Measurements from ENCODE around the gene CYP27C1.

CYP27C1 gene

DNA sequence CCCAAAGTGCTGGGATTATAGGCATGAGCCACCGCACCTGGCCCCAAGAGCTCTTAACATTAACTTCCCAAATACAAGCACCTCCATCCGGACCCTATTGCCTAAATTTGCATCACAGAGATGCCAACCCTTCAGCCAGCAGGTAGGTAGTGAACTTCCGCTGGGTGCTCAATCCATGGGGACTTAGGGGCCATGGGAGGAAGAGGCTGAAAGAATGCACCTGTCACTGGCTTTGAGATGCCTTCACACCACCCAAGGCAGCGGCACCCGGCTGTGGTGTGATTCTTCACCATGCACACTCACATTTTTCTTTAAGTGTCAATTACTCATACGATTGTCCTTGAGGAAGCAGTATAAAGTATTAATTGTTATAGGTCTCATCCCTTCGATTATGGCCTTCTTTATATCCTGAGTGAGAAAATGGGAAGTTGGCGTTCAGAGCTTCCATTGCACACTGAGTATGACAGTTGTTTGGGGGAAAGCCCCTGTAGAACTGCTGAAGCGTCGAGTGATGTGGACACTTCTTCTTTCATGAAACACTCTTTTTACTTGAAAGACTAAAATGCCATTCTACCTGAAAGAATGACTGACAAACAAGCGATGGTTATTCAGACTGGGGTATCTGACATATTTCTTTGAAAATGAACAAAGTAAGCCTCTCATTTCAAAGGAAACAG is 61.3 kb downstream of the CYP27C1 start:
- TF ChIP-seq, protein P1, sequence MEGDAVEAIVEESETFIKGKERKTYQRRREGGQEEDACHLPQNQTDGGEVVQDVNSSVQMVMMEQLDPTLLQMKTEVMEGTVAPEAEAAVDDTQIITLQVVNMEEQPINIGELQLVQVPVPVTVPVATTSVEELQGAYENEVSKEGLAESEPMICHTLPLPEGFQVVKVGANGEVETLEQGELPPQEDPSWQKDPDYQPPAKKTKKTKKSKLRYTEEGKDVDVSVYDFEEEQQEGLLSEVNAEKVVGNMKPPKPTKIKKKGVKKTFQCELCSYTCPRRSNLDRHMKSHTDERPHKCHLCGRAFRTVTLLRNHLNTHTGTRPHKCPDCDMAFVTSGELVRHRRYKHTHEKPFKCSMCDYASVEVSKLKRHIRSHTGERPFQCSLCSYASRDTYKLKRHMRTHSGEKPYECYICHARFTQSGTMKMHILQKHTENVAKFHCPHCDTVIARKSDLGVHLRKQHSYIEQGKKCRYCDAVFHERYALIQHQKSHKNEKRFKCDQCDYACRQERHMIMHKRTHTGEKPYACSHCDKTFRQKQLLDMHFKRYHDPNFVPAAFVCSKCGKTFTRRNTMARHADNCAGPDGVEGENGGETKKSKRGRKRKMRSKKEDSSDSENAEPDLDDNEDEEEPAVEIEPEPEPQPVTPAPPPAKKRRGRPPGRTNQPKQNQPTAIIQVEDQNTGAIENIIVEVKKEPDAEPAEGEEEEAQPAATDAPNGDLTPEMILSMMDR (conservative IDR thresholded peaks at IDR 0.05) = no peak
- H3K27ac ChIP-seq = no peak overlapping the region

DNA sequence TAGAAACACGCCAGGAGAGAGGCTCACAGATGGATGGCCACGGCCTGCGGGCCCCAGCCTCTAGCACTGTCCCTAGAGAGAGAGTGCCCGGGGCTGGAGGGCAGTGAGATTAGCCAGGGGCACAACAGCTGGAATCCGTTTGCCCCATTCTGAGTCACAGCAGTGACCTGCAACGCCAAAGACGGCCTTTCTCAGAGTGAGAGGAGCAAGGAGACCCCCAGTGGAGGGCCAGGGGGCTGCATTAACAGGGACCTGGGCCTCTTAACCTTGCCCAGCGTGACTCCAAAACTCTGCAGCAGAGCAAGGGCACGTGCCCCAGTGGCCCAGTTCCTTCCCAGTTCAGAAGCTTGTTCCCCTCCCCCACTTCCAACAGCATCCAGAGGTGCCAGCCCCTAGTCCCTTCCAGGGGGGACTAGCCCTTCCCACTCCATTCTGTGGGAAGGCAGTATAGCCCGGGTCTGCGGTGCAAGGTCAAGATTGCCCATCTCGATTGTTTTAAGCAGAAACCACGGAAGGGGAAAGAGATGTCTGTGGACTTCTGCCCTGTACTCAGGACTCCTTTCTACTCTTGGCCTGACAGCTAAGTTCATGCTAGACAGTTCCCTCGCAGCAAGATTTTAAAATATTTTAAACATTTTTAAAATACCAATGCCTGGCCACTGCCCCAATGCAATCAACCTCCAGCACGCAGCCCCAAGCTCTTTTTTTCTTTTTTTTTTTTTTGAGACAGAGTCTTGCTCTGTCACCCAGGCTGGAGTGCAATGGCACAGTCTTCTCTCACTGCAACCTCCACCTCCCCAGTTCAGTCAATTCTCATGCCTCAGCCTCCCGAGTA is 62.2 kb downstream of the CYP27C1 start:
- H3K27ac ChIP-seq = no peak overlapping the region
- TF ChIP-seq, protein P1 (conservative IDR thresholded peaks at IDR 0.05) = no peak

GRCh38 chr2:127157114-127157513 is 63.0 kb downstream of the CYP27C1 start:
- no peak overlapping the region for H3K27ac ChIP-seq
- TF ChIP-seq, protein P1 (conservative IDR thresholded peaks at IDR 0.05) = no peak

GRCh38 chr2:127155947-127156346 is 64.2 kb downstream of the CYP27C1 start:
- no peak overlapping the region for H3K27ac ChIP-seq
- TF ChIP-seq, protein P1 (conservative IDR thresholded peaks at IDR 0.05) = no peak

- H3K27ac ChIP-seq = no peak overlapping the region
- TF ChIP-seq, protein P1 (conservative IDR thresholded peaks at IDR 0.05) = no peak
These were observed 65.0 kb downstream of the CYP27C1 start for GRCh38 chr2:127155028-127155581.

DNA sequence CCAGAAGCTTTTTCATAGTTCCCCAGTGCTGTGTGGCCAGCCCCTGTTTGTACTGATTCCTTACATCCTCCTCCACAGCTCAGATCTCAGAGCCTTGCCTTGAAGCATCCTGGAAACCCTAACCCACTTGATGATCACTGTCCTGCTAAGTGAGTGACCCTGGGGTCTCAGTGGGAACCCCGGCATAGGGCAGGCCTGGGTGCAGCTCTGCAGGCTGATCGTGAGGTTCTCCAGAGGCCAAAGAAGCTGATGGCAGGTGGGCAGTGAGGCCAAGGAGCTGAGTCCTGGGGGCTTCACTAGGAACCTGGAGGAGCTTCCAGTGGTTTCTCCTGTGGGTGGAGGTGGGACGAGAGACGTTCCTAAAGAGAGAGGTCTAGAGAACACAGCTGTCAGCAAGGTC is 65.7 kb downstream of the CYP27C1 start:
- no peak overlapping the region for H3K27ac ChIP-seq

More for the DNA sequence above, 65.7 kb downstream of the CYP27C1 start:
- TF ChIP-seq, protein P1 (conservative IDR thresholded peaks at IDR 0.05) = no peak

All from VCaP (cell line).